SU-DHL-6 (cell line): ENCODE data around the gene ITPR1.

ENCODE experiments used
- H2AFZ ChIP-seq: fragments of 200-600 bp; sonication (generic); 2 replicates; pipeline ENCODE4 v1.6.1; 2014; ENCODE audit warnings: low read depth, mild to moderate bottlenecking, moderate library complexity, mixed read lengths, antibody characterized with exemption, low read length; ENCODE audit not compliant: severe bottlenecking
- H3F3A ChIP-seq: fragments of 200-600 bp; shearing (Covaris generic); 2 replicates; pipeline ENCODE4 v1.6.0; 2016; ENCODE audit warnings: antibody characterized with exemption, mild to moderate bottlenecking; ENCODE audit not compliant: insufficient read depth
- H3K27ac ChIP-seq: fragments of 200-600 bp; sonication (generic); 2 replicates; pipeline ENCODE4 v1.5.1; 2016; ENCODE audit warnings: low read depth, mild to moderate bottlenecking, low read length, moderate library complexity, mixed read lengths
- H3K27me3 ChIP-seq: fragments of 200-600 bp; sonication (generic), shearing (Covaris generic); 2 replicates; pipeline ENCODE4 v1.6.0; 2014; ENCODE audit warnings: mild to moderate bottlenecking, low read length
- H3K36me3 ChIP-seq: fragments of 200-600 bp; sonication (generic); 2 replicates; pipeline ENCODE4 v1.6.1; 2014; ENCODE audit warnings: mild to moderate bottlenecking, low read length, mixed read lengths
- H3K4me2 ChIP-seq: fragments of 300-600, 200-600 bp; shearing (Covaris generic), sonication (generic); 2 replicates; pipeline ENCODE4 v1.6.0; 2014; ENCODE audit warnings: low read length, low read depth, mild to moderate bottlenecking; ENCODE audit not compliant: poor library complexity, severe bottlenecking
- H3K4me3 ChIP-seq: fragments of 200-600 bp; sonication (generic); 2 replicates; pipeline ENCODE4 v1.5.1; 2014; ENCODE audit warnings: antibody characterized with exemption, low read length, mild to moderate bottlenecking, mixed read lengths; ENCODE audit not compliant: insufficient read depth, poor library complexity, severe bottlenecking
- H3K79me2 ChIP-seq: fragments of 200-600 bp; sonication (generic); 2 replicates; pipeline ENCODE4 v1.6.1; 2014; ENCODE audit warnings: mild to moderate bottlenecking, low read length, moderate library complexity; ENCODE audit not compliant: insufficient read depth
- H3K9ac ChIP-seq: fragments of 200-600 bp; sonication (generic); 2 replicates; pipeline ENCODE4 v1.7.0; 2014; ENCODE audit warnings: mild to moderate bottlenecking, low read length
- H3K9me2 ChIP-seq: fragments of 200-600 bp; sonication (generic); replicated peaks from 2 replicates; pipeline ENCODE4 v1.6.1; 2014; ENCODE audit warnings: low read length; ENCODE audit not compliant: insufficient read depth
- H3K9me3 ChIP-seq: fragments of 200-600 bp; sonication (generic); 2 replicates; pipeline ENCODE4 v1.6.1; 2014; ENCODE audit warnings: low read length, mixed read lengths; ENCODE audit not compliant: insufficient read depth
- H4K20me1 ChIP-seq: fragments of 200-600 bp; sonication (generic); 2 replicates; pipeline ENCODE4 v1.6.1; 2014; ENCODE audit warnings: low read depth, mild to moderate bottlenecking, antibody characterized with exemption, low read length, moderate library complexity, mixed read lengths
- CTCF ChIP-seq: fragments of 200-600 bp; sonication (generic); IDR thresholded peaks from one replicate; pipeline ENCODE4 v1.5.1; 2017; ENCODE audit warnings: antibody characterized with exemption, mild to moderate bottlenecking, low read length, moderate library complexity; ENCODE audit not compliant: insufficient read depth, poor library complexity, severe bottlenecking
- EZH2phosphoT487 ChIP-seq: fragments of 200-600 bp; sonication (generic), shearing (Covaris generic); conservative IDR thresholded peaks from 2 replicates; pipeline ENCODE4 v1.6.1; 2018; ENCODE audit warnings: mild to moderate bottlenecking, antibody characterized with exemption, low read length, moderate library complexity, mixed read lengths

Gene ITPR1

GRCh38 chr3:4771243-4771642 lies 278.1 kb downstream of the ITPR1 start:
- Histone ChIP-seq H3K9ac (no peak overlapping the region), H3K4me3 (no peak overlapping the region), H3K4me2 (no peak overlapping the region), H3F3A (no peaks in the 10 kb centered on the region), H3K27ac (no peak overlapping the region), H3K36me3 (no peaks in the 10 kb centered on the region), H4K20me1 (no peaks in the 10 kb centered on the region), H2AFZ (no peak overlapping the region), H3K9me3 (no peaks in the 10 kb centered on the region), H3K79me2 (no peaks in the 10 kb centered on the region), H3K9me2 (no peaks in the 10 kb centered on the region), H3K27me3 (no peaks in the 10 kb centered on the region)
- TF ChIP-seq EZH2phosphoT487 (no peak), CTCF (no peak)

- Histone ChIP-seq H3K9me3 (no peaks in the 10 kb centered on the region), H3K9ac (no peak overlapping the region), H4K20me1 (no peaks in the 10 kb centered on the region), H3K27me3 (no peaks in the 10 kb centered on the region), H3K36me3 (no peaks in the 10 kb centered on the region), H2AFZ (no peak overlapping the region), H3K27ac (no peak overlapping the region), H3K4me2 (no peak overlapping the region), H3K9me2 (no peaks in the 10 kb centered on the region), H3K4me3 (no peak overlapping the region), H3K79me2 (no peaks in the 10 kb centered on the region), H3F3A (no peaks in the 10 kb centered on the region)
- no peak for TF ChIP-seq EZH2phosphoT487
- TF ChIP-seq CTCF = no peak
These were observed 279.1 kb downstream of the ITPR1 start for GRCh38 chr3:4772171-4772804.

- Histone ChIP-seq H3K9ac (no peak overlapping the region), H3K36me3 (no peaks in the 10 kb centered on the region), H3K4me3 (no peak overlapping the region), H3K9me3 (no peaks in the 10 kb centered on the region), H3K79me2 (no peaks in the 10 kb centered on the region), H2AFZ (no peak overlapping the region), H3K4me2 (no peak overlapping the region), H3K27me3 (no peaks in the 10 kb centered on the region), H4K20me1 (no peaks in the 10 kb centered on the region), H3K27ac (no peak overlapping the region), H3K9me2 (no peaks in the 10 kb centered on the region), H3F3A (no peaks in the 10 kb centered on the region)
- TF ChIP-seq CTCF = no peak
- no peak for TF ChIP-seq EZH2phosphoT487
These were observed 279.7 kb downstream of the ITPR1 start for GRCh38 chr3:4772858-4773257.
